Neural cell (in vitro differentiated cells): ENCODE data around the gene MARK2. TPM values are rescaled to one million over a fixed set of nuclear protein-coding genes. Genes with fewer than 3 reads are reported as not detected.

Experiments
- H2AFZ ChIP-seq: fragments of 200-600, 300-800 bp; sonication (generic), shearing (Covaris generic); 2 replicates; pipeline ENCODE4 v1.6.0; 2014; ENCODE audit warnings: low read depth, mild to moderate bottlenecking, antibody characterized with exemption, low read length, moderate library complexity
- H3F3A ChIP-seq: fragments of 200-600 bp; shearing (Covaris generic); 2 replicates; pipeline ENCODE4 v1.6.1; 2016; ENCODE audit warnings: mild to moderate bottlenecking, moderate library complexity, mixed read lengths, antibody characterized with exemption, low read length; ENCODE audit not compliant: insufficient read depth, poor library complexity, severe bottlenecking
- H3K27ac ChIP-seq: fragments of 200-600, 300-800 bp; sonication (generic), shearing (Covaris generic); 2 replicates; pipeline ENCODE4 v1.5.1; 2014; ENCODE audit warnings: mild to moderate bottlenecking, low read length, moderate library complexity
- H3K27me3 ChIP-seq: fragments of 300-800, 200-600 bp; sonication (generic), shearing (Covaris generic); 2 replicates; pipeline ENCODE4 v1.6.0; 2014; ENCODE audit warnings: mild to moderate bottlenecking, low read depth, low read length, moderate library complexity; ENCODE audit not compliant: insufficient read depth
- H3K36me3 ChIP-seq: fragments of 300-800, 200-600 bp; sonication (generic), shearing (Covaris generic); 2 replicates; pipeline ENCODE4 v1.5.1; 2014; ENCODE audit warnings: mild to moderate bottlenecking, antibody characterized with exemption, low read length, moderate library complexity; ENCODE audit not compliant: insufficient read depth
- H3K4me2 ChIP-seq: fragments of 300-800, 200-600 bp; sonication (generic), shearing (Covaris generic); 2 replicates; pipeline ENCODE4 v1.6.0; 2014; ENCODE audit warnings: mild to moderate bottlenecking, low read length
- H3K4me3 ChIP-seq: fragments of 300-800, 200-600 bp; sonication (generic), shearing (Covaris generic); 2 replicates; pipeline ENCODE4 v1.5.1; 2014; ENCODE audit warnings: mild to moderate bottlenecking, low read length, moderate library complexity
- H3K79me2 ChIP-seq: fragments of 200-600 bp; shearing (Covaris generic); replicated peaks from 2 replicates; pipeline ENCODE4 v1.6.0; 2014; ENCODE audit warnings: mild to moderate bottlenecking, low read length, moderate library complexity; ENCODE audit not compliant: insufficient read depth
- H3K9ac ChIP-seq: fragments of 300-800, 200-600 bp; sonication (generic), shearing (Covaris generic); 2 replicates; pipeline ENCODE4 v1.6.1; 2016; ENCODE audit warnings: mild to moderate bottlenecking, low read length, mixed read lengths
- H3K9me2 ChIP-seq: fragments of 200-600 bp; shearing (Covaris generic); 2 replicates; pipeline ENCODE4 v1.6.1; 2016; ENCODE audit warnings: mild to moderate bottlenecking, low read length, mixed read lengths; ENCODE audit not compliant: insufficient read depth
- H3K9me3 ChIP-seq: fragments of 200-600, 300-800 bp; sonication (generic), shearing (Covaris generic); 2 replicates; pipeline ENCODE4 v1.6.1; 2016; ENCODE audit warnings: mild to moderate bottlenecking, mixed run types, low read length, moderate library complexity, mixed read lengths
- H4K20me1 ChIP-seq: fragments of 200-600 bp; shearing (Covaris generic); 2 replicates; pipeline ENCODE4 v1.6.1; 2016; ENCODE audit warnings: mild to moderate bottlenecking, mixed run types; ENCODE audit not compliant: insufficient read depth
- EP300 ChIP-seq: fragments of 450-650 bp; conservative IDR thresholded peaks from 2 replicates; pipeline ENCODE4 v1.6.1; 2014; ENCODE audit warnings: antibody characterized with exemption, mild to moderate bottlenecking, moderate library complexity; ENCODE audit not compliant: poor library complexity, severe bottlenecking
- EZH2 ChIP-seq: fragments of 200-600, 300-800 bp; shearing (Covaris generic), sonication (generic); IDR thresholded peaks from 2 replicates; pipeline ENCODE4 v1.6.1; 2014; ENCODE audit warnings: antibody characterized with exemption, low read length, borderline replicate concordance, mild to moderate bottlenecking; ENCODE audit not compliant: insufficient read depth, poor library complexity, severe bottlenecking
- MXI1 ChIP-seq: fragments of 450-650 bp; conservative IDR thresholded peaks from 2 replicates; pipeline ENCODE4 v1.6.1; 2014; ENCODE audit warnings: antibody characterized with exemption, mild to moderate bottlenecking; ENCODE audit not compliant: poor library complexity, severe bottlenecking
- POLR2AphosphoS5 ChIP-seq: IDR thresholded peaks from 2 replicates; pipeline ENCODE4 v1.6.1; 2012
- RAD21 ChIP-seq: fragments of 450-650 bp; conservative IDR thresholded peaks from 2 replicates; pipeline ENCODE4 v1.6.1; 2014; ENCODE audit warnings: antibody characterized with exemption, mild to moderate bottlenecking, moderate library complexity
- SMC3 ChIP-seq: fragments of 450-650 bp; conservative IDR thresholded peaks from 2 replicates; pipeline ENCODE4 v1.6.1; 2014; ENCODE audit warnings: antibody characterized with exemption, mild to moderate bottlenecking, moderate library complexity; ENCODE audit not compliant: poor library complexity
- TAF1 ChIP-seq: IDR thresholded peaks from 2 replicates; pipeline ENCODE4 v1.6.1; 2012; ENCODE audit warnings: low read depth
- polyA plus RNA-seq: library from polyadenylated mRNA; depleted of rRNA; stranded (reverse); fragments of >200 nt; gene quantifications from 2 replicates; pipeline ENCODE4 v1.2.3, GENCODE V29; 2014
- TF ChIP-seq, protein P1 (sequence below): IDR thresholded peaks from 2 replicates; pipeline ENCODE4 v1.6.1; 2012; ENCODE audit warnings: borderline replicate concordance
- TF ChIP-seq, protein P2 (sequence below): fragments of 450-650 bp; IDR thresholded peaks from 2 replicates; pipeline ENCODE4 v1.5.1; 2014; ENCODE audit warnings: antibody characterized with exemption, mild to moderate bottlenecking, moderate library complexity; ENCODE audit not compliant: poor library complexity, severe bottlenecking

Gene MARK2
- polyA plus RNA-seq, 1 donor from 2014 or later = 11.3 TPM

DNA sequence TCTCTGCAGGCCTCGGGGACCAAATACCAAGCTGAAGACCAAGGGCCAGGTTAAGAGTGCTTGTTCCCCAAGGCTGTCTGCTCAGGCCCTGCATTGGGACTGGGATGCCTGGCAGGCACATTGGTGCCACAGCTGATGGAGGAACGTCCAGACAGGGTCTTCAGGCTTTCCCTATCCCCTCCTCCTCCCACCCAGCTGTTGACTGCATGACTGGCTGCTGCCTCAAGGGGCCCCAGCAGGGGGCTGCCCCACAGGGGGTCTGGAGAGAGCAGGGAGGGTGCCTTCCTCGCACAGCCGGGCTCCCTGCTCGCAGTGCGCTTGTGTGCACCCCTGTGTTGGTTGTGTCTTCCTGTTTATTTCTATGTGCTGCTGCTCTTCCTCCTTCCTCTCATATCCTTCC, 68.2 kb downstream of the MARK2 start:
- Histone ChIP-seq H3K9me3 (no peaks in the 10 kb centered on the region), H3K9ac (no peak overlapping the region), H2AFZ (no peak overlapping the region), H3K79me2 (no peaks in the 10 kb centered on the region), H3K4me2 (no peak overlapping the region), H3K4me3 (no peak overlapping the region), H4K20me1 (no peaks in the 10 kb centered on the region), H3K36me3 (no peaks in the 10 kb centered on the region), H3F3A (no peaks in the 10 kb centered on the region), H3K27me3 (no peaks in the 10 kb centered on the region), H3K27ac (no peak overlapping the region), H3K9me2 (no peaks in the 10 kb centered on the region)
- TF ChIP-seq RAD21 = no peak
- TF ChIP-seq, protein P1, sequence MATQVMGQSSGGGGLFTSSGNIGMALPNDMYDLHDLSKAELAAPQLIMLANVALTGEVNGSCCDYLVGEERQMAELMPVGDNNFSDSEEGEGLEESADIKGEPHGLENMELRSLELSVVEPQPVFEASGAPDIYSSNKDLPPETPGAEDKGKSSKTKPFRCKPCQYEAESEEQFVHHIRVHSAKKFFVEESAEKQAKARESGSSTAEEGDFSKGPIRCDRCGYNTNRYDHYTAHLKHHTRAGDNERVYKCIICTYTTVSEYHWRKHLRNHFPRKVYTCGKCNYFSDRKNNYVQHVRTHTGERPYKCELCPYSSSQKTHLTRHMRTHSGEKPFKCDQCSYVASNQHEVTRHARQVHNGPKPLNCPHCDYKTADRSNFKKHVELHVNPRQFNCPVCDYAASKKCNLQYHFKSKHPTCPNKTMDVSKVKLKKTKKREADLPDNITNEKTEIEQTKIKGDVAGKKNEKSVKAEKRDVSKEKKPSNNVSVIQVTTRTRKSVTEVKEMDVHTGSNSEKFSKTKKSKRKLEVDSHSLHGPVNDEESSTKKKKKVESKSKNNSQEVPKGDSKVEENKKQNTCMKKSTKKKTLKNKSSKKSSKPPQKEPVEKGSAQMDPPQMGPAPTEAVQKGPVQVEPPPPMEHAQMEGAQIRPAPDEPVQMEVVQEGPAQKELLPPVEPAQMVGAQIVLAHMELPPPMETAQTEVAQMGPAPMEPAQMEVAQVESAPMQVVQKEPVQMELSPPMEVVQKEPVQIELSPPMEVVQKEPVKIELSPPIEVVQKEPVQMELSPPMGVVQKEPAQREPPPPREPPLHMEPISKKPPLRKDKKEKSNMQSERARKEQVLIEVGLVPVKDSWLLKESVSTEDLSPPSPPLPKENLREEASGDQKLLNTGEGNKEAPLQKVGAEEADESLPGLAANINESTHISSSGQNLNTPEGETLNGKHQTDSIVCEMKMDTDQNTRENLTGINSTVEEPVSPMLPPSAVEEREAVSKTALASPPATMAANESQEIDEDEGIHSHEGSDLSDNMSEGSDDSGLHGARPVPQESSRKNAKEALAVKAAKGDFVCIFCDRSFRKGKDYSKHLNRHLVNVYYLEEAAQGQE = no peak

DNA sequence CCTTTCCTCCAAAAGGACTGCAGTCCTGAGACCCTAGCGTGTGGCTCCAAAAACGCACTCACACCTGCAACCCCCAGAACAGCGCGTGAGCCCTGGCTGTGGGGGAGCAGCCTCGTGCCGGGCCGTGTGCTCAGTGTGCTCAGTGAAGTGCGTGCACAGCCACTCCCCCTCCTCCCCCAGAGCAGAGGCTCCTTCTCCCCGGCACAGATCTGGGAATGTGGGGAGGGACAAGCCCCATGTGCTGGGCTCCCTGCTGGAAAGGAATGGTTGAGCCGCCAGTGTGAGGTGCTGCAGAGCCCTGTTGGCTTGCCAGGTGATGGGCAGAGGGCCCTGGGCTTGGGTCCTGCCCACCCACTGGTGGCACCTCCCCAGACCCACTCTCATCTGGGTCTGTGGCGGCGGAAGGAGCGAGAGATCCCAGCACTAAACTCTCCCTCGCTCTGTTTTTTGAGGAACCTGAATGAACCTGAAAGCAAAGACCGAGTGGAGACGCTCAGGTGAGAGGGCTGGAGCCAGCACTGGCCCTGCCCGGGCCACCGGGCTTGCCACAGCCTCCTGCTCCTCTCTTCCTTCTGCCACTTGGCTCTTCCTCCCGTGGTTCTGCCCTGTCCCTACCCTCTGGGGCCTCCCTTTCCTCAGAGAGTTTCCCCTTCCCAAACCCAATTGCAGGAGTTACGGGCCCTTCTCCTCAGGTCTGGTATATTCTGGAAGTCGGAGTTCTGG, 69.1 kb downstream of the MARK2 start:
- Histone ChIP-seq H4K20me1 (no peaks in the 10 kb centered on the region), H3K27ac (no peak overlapping the region), H3F3A (no peaks in the 10 kb centered on the region), H3K36me3 (no peaks in the 10 kb centered on the region), H2AFZ (no peak overlapping the region), H3K9me2 (no peaks in the 10 kb centered on the region), H3K4me3 (no peak overlapping the region), H3K9ac (no peak overlapping the region), H3K79me2 (peaks cover 6% of the 10 kb centered on the region), H3K4me2 (no peak overlapping the region), H3K27me3 (no peaks in the 10 kb centered on the region), H3K9me3 (no peaks in the 10 kb centered on the region)
- TF ChIP-seq, protein P1 = no peak
- TF ChIP-seq POLR2AphosphoS5 = peak; percentile 7

DNA sequence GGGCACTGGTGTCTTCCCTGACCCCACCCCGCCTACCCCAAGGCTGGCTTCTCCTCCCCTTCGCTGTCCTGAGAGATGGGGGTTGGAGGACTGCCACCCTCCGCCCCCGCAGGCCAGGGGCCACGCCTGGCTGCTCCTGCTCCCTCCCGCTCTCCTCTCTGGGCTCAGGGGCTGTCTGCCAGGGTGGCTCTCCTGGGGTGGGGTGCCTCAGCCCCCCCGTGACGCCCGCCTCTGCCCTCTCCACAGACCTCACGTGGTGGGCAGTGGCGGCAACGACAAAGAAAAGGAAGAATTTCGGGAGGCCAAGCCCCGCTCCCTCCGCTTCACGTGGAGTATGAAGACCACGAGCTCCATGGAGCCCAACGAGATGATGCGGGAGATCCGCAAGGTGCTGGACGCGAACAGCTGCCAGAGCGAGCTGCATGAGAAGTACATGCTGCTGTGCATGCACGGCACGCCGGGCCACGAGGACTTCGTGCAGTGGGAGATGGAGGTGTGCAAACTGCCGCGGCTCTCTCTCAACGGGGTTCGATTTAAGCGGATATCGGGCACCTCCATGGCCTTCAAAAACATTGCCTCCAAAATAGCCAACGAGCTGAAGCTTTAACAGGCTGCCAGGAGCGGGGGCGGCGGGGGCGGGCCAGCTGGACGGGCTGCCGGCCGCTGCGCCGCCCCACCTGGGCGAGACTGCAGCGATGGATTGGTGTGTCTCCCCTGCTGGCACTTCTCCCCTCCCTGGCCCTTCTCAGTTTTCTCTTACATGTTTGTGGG, 69.9 kb downstream of the MARK2 start:
- Histone ChIP-seq H3K4me2 (no peak overlapping the region), H3K9ac (no peak overlapping the region), H3K9me3 (no peaks in the 10 kb centered on the region), H3K9me2 (no peaks in the 10 kb centered on the region), H3K27ac (no peak overlapping the region), H3K36me3 (peaks cover under 1% of the 10 kb centered on the region), H3F3A (no peaks in the 10 kb centered on the region), H2AFZ (no peak overlapping the region), H3K79me2 (peaks cover 6% of the 10 kb centered on the region), H3K27me3 (no peaks in the 10 kb centered on the region), H3K4me3 (no peak overlapping the region), H4K20me1 (no peaks in the 10 kb centered on the region)
- TF ChIP-seq EP300 (no peak), POLR2AphosphoS5 (no peak), EZH2 (no peak), SMC3 (no peak), TAF1 (no peak), MXI1 (no peak), RAD21 (no peak)
- TF ChIP-seq, protein P2, sequence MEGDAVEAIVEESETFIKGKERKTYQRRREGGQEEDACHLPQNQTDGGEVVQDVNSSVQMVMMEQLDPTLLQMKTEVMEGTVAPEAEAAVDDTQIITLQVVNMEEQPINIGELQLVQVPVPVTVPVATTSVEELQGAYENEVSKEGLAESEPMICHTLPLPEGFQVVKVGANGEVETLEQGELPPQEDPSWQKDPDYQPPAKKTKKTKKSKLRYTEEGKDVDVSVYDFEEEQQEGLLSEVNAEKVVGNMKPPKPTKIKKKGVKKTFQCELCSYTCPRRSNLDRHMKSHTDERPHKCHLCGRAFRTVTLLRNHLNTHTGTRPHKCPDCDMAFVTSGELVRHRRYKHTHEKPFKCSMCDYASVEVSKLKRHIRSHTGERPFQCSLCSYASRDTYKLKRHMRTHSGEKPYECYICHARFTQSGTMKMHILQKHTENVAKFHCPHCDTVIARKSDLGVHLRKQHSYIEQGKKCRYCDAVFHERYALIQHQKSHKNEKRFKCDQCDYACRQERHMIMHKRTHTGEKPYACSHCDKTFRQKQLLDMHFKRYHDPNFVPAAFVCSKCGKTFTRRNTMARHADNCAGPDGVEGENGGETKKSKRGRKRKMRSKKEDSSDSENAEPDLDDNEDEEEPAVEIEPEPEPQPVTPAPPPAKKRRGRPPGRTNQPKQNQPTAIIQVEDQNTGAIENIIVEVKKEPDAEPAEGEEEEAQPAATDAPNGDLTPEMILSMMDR = no peak
